ENCODE measurements around the gene DEFB121.

DNA sequence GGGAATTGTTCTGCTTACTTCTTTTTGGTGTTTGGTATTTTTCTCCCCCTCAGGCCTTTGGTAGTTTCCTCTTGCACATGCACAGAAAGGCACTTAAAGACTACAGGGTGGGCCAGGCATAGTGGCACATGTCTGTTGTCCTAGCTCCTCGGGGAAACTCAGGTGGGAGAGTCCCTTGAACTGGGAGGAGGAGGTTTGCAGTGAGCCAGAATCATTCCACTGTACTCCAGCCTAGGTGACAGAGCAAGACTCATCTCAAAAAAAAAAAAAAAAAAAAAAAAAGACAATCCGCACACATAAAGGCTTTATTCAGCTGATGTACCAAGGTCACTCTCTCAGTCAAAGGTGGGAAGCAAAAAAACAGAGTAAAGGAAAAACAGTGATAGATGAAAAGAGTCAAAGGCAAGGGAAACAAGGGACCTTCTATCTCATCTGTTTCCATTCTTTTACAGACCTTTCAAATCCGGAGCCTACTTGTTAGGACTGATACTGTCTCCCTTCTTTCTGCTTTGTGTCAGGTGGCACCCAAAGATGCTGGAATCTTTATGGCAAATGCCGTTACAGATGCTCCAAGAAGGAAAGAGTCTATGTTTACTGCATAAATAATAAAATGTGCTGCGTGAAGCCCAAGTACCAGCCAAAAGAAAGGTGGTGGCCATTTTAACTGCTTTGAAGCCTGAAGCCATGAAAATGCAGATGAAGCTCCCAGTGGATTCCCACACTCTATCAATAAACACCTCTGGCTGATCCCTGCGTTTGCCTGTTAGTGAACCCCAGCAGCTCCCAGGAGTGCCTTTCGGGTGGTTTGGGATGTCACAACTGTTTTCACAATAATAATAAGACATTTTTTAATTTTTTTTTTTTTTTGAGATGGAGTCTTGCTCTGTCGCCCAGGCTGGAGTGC, 43.7 kb upstream of the DEFB121 start:
- TF ChIP-seq, protein P1, sequence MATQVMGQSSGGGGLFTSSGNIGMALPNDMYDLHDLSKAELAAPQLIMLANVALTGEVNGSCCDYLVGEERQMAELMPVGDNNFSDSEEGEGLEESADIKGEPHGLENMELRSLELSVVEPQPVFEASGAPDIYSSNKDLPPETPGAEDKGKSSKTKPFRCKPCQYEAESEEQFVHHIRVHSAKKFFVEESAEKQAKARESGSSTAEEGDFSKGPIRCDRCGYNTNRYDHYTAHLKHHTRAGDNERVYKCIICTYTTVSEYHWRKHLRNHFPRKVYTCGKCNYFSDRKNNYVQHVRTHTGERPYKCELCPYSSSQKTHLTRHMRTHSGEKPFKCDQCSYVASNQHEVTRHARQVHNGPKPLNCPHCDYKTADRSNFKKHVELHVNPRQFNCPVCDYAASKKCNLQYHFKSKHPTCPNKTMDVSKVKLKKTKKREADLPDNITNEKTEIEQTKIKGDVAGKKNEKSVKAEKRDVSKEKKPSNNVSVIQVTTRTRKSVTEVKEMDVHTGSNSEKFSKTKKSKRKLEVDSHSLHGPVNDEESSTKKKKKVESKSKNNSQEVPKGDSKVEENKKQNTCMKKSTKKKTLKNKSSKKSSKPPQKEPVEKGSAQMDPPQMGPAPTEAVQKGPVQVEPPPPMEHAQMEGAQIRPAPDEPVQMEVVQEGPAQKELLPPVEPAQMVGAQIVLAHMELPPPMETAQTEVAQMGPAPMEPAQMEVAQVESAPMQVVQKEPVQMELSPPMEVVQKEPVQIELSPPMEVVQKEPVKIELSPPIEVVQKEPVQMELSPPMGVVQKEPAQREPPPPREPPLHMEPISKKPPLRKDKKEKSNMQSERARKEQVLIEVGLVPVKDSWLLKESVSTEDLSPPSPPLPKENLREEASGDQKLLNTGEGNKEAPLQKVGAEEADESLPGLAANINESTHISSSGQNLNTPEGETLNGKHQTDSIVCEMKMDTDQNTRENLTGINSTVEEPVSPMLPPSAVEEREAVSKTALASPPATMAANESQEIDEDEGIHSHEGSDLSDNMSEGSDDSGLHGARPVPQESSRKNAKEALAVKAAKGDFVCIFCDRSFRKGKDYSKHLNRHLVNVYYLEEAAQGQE (IDR thresholded peaks at IDR 0.05; ENCODE audit: unreplicated experiment) = no peak
- TF ChIP-seq CTCF (conservative IDR thresholded peaks at IDR 0.05; ENCODE audit: low read depth in 2 of 2) = no peak
- no peak for TF ChIP-seq POLR2AphosphoS5 (IDR thresholded peaks at IDR 0.05; ENCODE audit: low read depth)
- no peak for TF ChIP-seq EZH2 (IDR thresholded peaks at IDR 0.05; ENCODE audit: low read depth, unreplicated experiment)
- no peak for TF ChIP-seq JUNB (IDR thresholded peaks at IDR 0.05; ENCODE audit: unreplicated experiment)
